Measurements from ENCODE around the gene PKP4. TPM values are rescaled to one million over a fixed set of nuclear protein-coding genes. Genes with fewer than 3 reads are reported as not detected.
A peak's percentile ranks its signal among the peaks of the same experiment; 100 is the strongest.

The PKP4 gene
- total RNA-seq, 1 donor from 2014 or later = 83.9 TPM

DNA sequence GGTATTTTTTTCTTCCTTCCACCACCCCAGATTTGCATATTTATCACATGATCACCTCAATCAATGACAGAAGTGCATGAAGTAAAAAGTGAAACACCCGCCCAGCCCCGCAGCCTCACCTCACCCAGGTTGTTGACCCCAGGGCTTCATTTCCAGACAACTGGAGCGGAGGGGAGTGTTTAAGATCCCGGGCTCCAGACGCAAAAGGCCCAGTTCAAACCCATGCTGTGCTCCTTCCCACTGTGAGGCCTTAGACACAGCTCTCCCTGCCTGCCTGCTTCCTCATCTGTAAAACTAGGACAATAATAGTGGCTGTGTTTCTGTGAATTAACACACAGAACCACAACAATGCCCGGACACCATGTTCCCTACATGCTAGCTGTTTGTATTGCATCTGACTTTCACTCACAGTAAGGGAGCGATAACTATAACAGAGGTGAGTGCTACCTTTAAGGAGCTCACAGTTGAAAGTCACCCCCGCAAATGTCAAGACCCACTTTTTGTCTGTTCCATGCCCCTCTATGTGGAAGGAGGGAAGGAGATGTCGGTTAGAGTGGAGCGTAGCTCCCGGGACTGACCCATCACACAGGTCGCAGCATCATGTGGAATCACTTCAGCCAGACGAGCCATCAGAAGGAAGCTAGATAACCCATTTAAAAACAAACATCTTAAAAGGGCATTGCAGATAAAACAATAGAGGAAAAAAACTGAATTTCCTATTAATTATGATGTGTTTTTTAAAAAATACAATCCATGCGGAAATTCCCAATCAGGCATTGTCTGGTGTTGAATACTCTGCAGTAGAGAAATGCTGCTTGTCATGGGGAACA, 260.8 kb downstream of the PKP4 start:
- Mint-ChIP-seq H3K4me3 (no peak overlapping the region), H3K27me3 (ENCODE audit: insufficient read depth, low read depth) (peaks cover 8% of the 10 kb centered on the region)
- H3K4me1 ChIP-seq = peaks cover 21% of the 10 kb centered on the region

GRCh38 chr2:158718196-158718585, 261.4 kb downstream of the PKP4 start:
- no peaks in the 10 kb centered on the region for H3K36me3 Mint-ChIP-seq
- H3K27me3 Mint-ChIP-seq (ENCODE audit: insufficient read depth, low read depth) = peaks cover 8% of the 10 kb centered on the region

More for the DNA sequence above, 260.8 kb downstream of the PKP4 start:
- Histone ChIP-seq H3K27ac (no peak overlapping the region), H3K27me3 (no peaks in the 10 kb centered on the region), H3K79me2 (ENCODE audit: low read depth) (no peaks in the 10 kb centered on the region), H3K4me2 (peak overlapping the region; percentile 40), H3K9ac (no peak overlapping the region), H4K20me1 (ENCODE audit: low read depth) (no peaks in the 10 kb centered on the region), H3K36me3 (peaks cover 6% of the 10 kb centered on the region), H3K9me3 (ENCODE audit: low read depth) (no peaks in the 10 kb centered on the region), H3K4me3 (no peak overlapping the region), H3F3A (ENCODE audit: low read depth) (peaks cover 17% of the 10 kb centered on the region), H2AFZ (replicated peaks) (no peak overlapping the region)
- Mint-ChIP-seq H3K27ac (peak overlapping the region; percentile 15), H3K9me3 (peaks cover 13% of the 10 kb centered on the region), H3K4me1 (peaks cover 32% of the 10 kb centered on the region), H3K36me3 (no peaks in the 10 kb centered on the region)
- TF ChIP-seq EZH2 (IDR thresholded peaks at IDR 0.05) (no peak), EZH2phosphoT487 (IDR thresholded peaks at IDR 0.05) (no peak)
- TF ChIP-seq, protein P1, sequence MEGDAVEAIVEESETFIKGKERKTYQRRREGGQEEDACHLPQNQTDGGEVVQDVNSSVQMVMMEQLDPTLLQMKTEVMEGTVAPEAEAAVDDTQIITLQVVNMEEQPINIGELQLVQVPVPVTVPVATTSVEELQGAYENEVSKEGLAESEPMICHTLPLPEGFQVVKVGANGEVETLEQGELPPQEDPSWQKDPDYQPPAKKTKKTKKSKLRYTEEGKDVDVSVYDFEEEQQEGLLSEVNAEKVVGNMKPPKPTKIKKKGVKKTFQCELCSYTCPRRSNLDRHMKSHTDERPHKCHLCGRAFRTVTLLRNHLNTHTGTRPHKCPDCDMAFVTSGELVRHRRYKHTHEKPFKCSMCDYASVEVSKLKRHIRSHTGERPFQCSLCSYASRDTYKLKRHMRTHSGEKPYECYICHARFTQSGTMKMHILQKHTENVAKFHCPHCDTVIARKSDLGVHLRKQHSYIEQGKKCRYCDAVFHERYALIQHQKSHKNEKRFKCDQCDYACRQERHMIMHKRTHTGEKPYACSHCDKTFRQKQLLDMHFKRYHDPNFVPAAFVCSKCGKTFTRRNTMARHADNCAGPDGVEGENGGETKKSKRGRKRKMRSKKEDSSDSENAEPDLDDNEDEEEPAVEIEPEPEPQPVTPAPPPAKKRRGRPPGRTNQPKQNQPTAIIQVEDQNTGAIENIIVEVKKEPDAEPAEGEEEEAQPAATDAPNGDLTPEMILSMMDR (IDR thresholded peaks at IDR 0.05) = no peak
- peak; percentile 21 for DNase-seq (ENCODE audit: low spot score)

GRCh38 chr2:158718851-158719250, 262.1 kb downstream of the PKP4 start:
- Mint-ChIP-seq H3K9me3 (peaks cover 4% of the 10 kb centered on the region), H3K27ac (peak overlapping the region; percentile 53), H3K27me3 (ENCODE audit: insufficient read depth, low read depth) (peaks cover 8% of the 10 kb centered on the region), H3K36me3 (no peaks in the 10 kb centered on the region), H3K4me1 (peaks cover 36% of the 10 kb centered on the region), H3K4me3 (no peak overlapping the region)
- no peak overlapping the region for H3K4me3 ChIP-seq
- H3K9ac ChIP-seq = no peak overlapping the region
- no peaks in the 10 kb centered on the region for H4K20me1 ChIP-seq (ENCODE audit: low read depth)
- no peaks in the 10 kb centered on the region for H3K36me3 ChIP-seq
- no peaks in the 10 kb centered on the region for H3K27me3 ChIP-seq
- H3K9me3 ChIP-seq (ENCODE audit: low read depth) = no peaks in the 10 kb centered on the region
- H2AFZ ChIP-seq (replicated peaks) = no peak overlapping the region
- peaks cover 17% of the 10 kb centered on the region for H3F3A ChIP-seq (ENCODE audit: low read depth)
- DNase-seq (ENCODE audit: low spot score) = no peak
- H3K27ac ChIP-seq = no peak overlapping the region
- H3K4me2 ChIP-seq = no peak overlapping the region
- H3K79me2 ChIP-seq (ENCODE audit: low read depth) = no peaks in the 10 kb centered on the region
- peaks cover 21% of the 10 kb centered on the region for H3K4me1 ChIP-seq
- no peak for TF ChIP-seq EZH2 (IDR thresholded peaks at IDR 0.05)
- TF ChIP-seq, protein P1 (IDR thresholded peaks at IDR 0.05) = no peak
- TF ChIP-seq EZH2phosphoT487 (IDR thresholded peaks at IDR 0.05) = no peak

More at GRCh38 chr2:158718196-158718585, 261.4 kb downstream of the PKP4 start:
- Mint-ChIP-seq H3K4me1 (peaks cover 32% of the 10 kb centered on the region), H3K27ac (peak overlapping the region; percentile 53), H3K9me3 (peaks cover 10% of the 10 kb centered on the region), H3K4me3 (no peak overlapping the region)
- H3K36me3 ChIP-seq = peaks cover 2% of the 10 kb centered on the region
- DNase-seq (ENCODE audit: low spot score) = no peak
- no peaks in the 10 kb centered on the region for H4K20me1 ChIP-seq (ENCODE audit: low read depth)
- TF ChIP-seq EZH2 (IDR thresholded peaks at IDR 0.05) (no peak), EZH2phosphoT487 (IDR thresholded peaks at IDR 0.05) (no peak)
- TF ChIP-seq, protein P1 (IDR thresholded peaks at IDR 0.05) = no peak
- peaks cover 21% of the 10 kb centered on the region for H3K4me1 ChIP-seq
- H3K9me3 ChIP-seq (ENCODE audit: low read depth) = no peaks in the 10 kb centered on the region
- no peak overlapping the region for H2AFZ ChIP-seq (replicated peaks)
- no peaks in the 10 kb centered on the region for H3K27me3 ChIP-seq
- H3K4me2 ChIP-seq = no peak overlapping the region
- no peak overlapping the region for H3K9ac ChIP-seq
- no peaks in the 10 kb centered on the region for H3K79me2 ChIP-seq (ENCODE audit: low read depth)
- H3F3A ChIP-seq (ENCODE audit: low read depth) = peaks cover 17% of the 10 kb centered on the region
- no peak overlapping the region for H3K27ac ChIP-seq
- H3K4me3 ChIP-seq = no peak overlapping the region
